Esophagus squamous epithelium (tissue), 5 donors: Measurements from ENCODE around the gene CACNA1F. TPM values are rescaled to one million over a fixed set of nuclear protein-coding genes. Genes with fewer than 3 reads are reported as not detected.
A peak's percentile ranks its signal among the peaks of the same experiment; 100 is the strongest.

Experiments used
- DNase-seq: peaks from one replicate; lab custom pipeline; 2025; lab: John Stamatoyannopoulos, UW
- H3K27ac ChIP-seq, 4 donors: fragments of 200-600 bp; sonication (generic); one replicate each; pipeline ENCODE4 v1.5.1; 2016 to 2019; ENCODE audit warnings: mild to moderate bottlenecking in 1 of 4
- H3K27me3 ChIP-seq, 4 donors: fragments of 200-600 bp; sonication (generic); 1 replicate in 3 of 4; 2 replicates in 1 of 4; pipeline versions ENCODE4 v1.5.1 to v1.6.0; 2017 to 2021; ENCODE audit warnings: antibody characterized with exemption in 1 of 4
- H3K36me3 ChIP-seq, 3 donors: fragments of 200-600 bp; sonication (generic); one replicate each; pipeline ENCODE4 v1.5.1; 2016 to 2019
- H3K4me1 ChIP-seq, 3 donors: fragments of 200-600 bp; sonication (generic); one replicate each; pipeline ENCODE4 v1.5.1; 2017 to 2019
- H3K4me3 ChIP-seq, 4 donors: fragments of 200-600 bp; sonication (generic); 1 replicate in 3 of 4; 2 replicates in 1 of 4; pipeline ENCODE4 v1.5.1; 2016 to 2019; ENCODE audit warnings: mild to moderate bottlenecking in 2 of 4, moderate library complexity in 1 of 4
- H3K9me3 ChIP-seq, 3 donors: fragments of 200-600 bp; sonication (generic); one replicate each; pipeline ENCODE4 v1.5.1; 2016 to 2019
- POLR2A ChIP-seq, 4 donors: fragments of 450-650 bp; IDR thresholded peaks; one replicate each; pipeline ENCODE4 v1.6.1; 2017; ENCODE audit warnings: antibody characterized with exemption in 4 of 4, mild to moderate bottlenecking in 4 of 4, moderate library complexity in 3 of 4
- WGBS, 2 donors: methylation state at CpG; one replicate each; pipeline ENCODE4 v1.1.5; 2018; 5-methylcytosine and 5-hydroxymethylcytosine counted together
- intact Hi-C: fragments of 100-400 bp; cut with DNase I; formaldehyde crosslinking; loops from one replicate; pipeline ENCODE4 v1.15.0; 2022
- total RNA-seq, 4 donors: library from RNA; depleted of rRNA; stranded (reverse); fragments of >200 nt; gene quantifications; one replicate each; pipeline ENCODE4 v1.1.0, GENCODE V29; 2016
- TF ChIP-seq, protein P1 (sequence below), 6 experiments: fragments of 450-650 bp in 4 of 6; fragments of 200-600 bp in 2 of 6; sonication (generic) in 2 of 6; IDR thresholded peaks; one replicate each; pipeline ENCODE4 v1.5.1; 2016 to 2019; ENCODE audit warnings: antibody characterized with exemption in 6 of 6, mild to moderate bottlenecking in 4 of 6, moderate library complexity in 4 of 6
- donor health status: DM: yes; HTN: yes; CAD: no.

Gene CACNA1F
- total RNA-seq, 4 donors from 2014 or later: 0.38 TPM; not detected in 3

DNA sequence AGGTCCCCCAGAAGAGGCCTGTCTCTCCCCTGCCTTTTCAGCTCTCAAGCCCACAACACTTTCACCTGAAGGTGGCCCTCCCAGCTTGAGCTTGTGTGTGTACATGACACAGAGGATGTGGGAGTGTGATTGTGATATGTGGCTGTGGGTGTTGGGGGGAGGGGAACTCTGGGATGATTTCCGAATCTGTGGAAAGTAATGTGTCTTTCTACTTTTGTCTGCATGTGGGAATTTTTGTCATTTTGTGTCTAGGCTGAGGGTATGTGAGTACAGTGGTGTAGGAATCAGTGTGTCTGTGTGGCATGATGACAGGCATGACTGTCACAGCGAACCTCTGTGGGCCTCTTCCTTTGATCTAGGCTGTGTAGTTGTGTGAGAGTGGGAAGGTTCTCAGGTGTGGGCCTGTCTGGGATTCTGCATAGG lies 39.6 kb downstream of the CACNA1F start:
- intact Hi-C loops: no loop called here

GRCh38 chrX:49192722-49193328 lies 40.3 kb downstream of the CACNA1F start:
- H3K9me3 ChIP-seq: no peaks in the 10 kb centered on the region
- H3K4me3 ChIP-seq: no peak overlapping the region
- H3K27ac ChIP-seq: no peak overlapping the region
- TF ChIP-seq, protein P1, sequence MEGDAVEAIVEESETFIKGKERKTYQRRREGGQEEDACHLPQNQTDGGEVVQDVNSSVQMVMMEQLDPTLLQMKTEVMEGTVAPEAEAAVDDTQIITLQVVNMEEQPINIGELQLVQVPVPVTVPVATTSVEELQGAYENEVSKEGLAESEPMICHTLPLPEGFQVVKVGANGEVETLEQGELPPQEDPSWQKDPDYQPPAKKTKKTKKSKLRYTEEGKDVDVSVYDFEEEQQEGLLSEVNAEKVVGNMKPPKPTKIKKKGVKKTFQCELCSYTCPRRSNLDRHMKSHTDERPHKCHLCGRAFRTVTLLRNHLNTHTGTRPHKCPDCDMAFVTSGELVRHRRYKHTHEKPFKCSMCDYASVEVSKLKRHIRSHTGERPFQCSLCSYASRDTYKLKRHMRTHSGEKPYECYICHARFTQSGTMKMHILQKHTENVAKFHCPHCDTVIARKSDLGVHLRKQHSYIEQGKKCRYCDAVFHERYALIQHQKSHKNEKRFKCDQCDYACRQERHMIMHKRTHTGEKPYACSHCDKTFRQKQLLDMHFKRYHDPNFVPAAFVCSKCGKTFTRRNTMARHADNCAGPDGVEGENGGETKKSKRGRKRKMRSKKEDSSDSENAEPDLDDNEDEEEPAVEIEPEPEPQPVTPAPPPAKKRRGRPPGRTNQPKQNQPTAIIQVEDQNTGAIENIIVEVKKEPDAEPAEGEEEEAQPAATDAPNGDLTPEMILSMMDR (IDR thresholded peaks at IDR 0.05): peak; percentile 25 to 51 (median 38)
- no peak for TF ChIP-seq POLR2A (IDR thresholded peaks at IDR 0.05)
- whole genome bisulfite sequencing, 2 donors: 62 to 65% methylated on average over 6 to 10 of the region's 10 CpGs
- peaks cover 0 to 37% (median 5%) of the 10 kb centered on the region in 3 donors for H3K4me1 ChIP-seq
- H3K36me3 ChIP-seq: no peaks in the 10 kb centered on the region
- intact Hi-C loops: no loop called here
- no peaks in the 10 kb centered on the region for H3K27me3 ChIP-seq
- no peak for DNase-seq

More for the DNA sequence above, 39.6 kb downstream of the CACNA1F start:
- DNase-seq: no peak
- no peak for TF ChIP-seq POLR2A (IDR thresholded peaks at IDR 0.05)
- TF ChIP-seq, protein P1 (IDR thresholded peaks at IDR 0.05): no peak
- WGBS, 2 donors: 71 to 74% methylated on average over 2 of the region's 2 CpGs
- Histone ChIP-seq H3K27ac (no peak overlapping the region), H3K4me1 (peaks cover 0 to 31% (median 3%) of the 10 kb centered on the region in 3 donors), H3K4me3 (no peak overlapping the region), H3K27me3 (no peaks in the 10 kb centered on the region), H3K9me3 (no peaks in the 10 kb centered on the region), H3K36me3 (no peaks in the 10 kb centered on the region)

GRCh38 chrX:49191574-49192011 lies 41.5 kb downstream of the CACNA1F start:
- intact Hi-C loops: no loop called here
- 5 to 27% methylated on average over 7 to 9 of the region's 34 CpGs for WGBS, 2 donors

GRCh38 chrX:49190821-49191573 lies 42.1 kb downstream of the CACNA1F start:
- Histone ChIP-seq H3K27ac (peak overlapping the region; percentile 88 to 94 (median 92)), H3K4me3 (peak overlapping the region; percentile 60 to 71 (median 62)), H3K9me3 (no peaks in the 10 kb centered on the region), H3K27me3 (no peaks in the 10 kb centered on the region), H3K4me1 (peaks cover 0 to 53% (median 5%) of the 10 kb centered on the region in 3 donors), H3K36me3 (no peaks in the 10 kb centered on the region)
- peak in 3 of 4 donors; percentile 16 to 78 (median 72) for TF ChIP-seq POLR2A (IDR thresholded peaks at IDR 0.05)
- TF ChIP-seq, protein P1 (IDR thresholded peaks at IDR 0.05): no peak
- 0 to 50% methylated on average over 28 to 29 of the region's 32 CpGs for WGBS, 2 donors
- intact Hi-C loops: no loop called here
- peak; percentile 75 for DNase-seq

More at GRCh38 chrX:49191574-49192011, 41.5 kb downstream of the CACNA1F start:
- H3K27ac ChIP-seq: peak overlapping the region; percentile 88 to 94 (median 90)
- peak overlapping the region; percentile 60 to 71 (median 62) for H3K4me3 ChIP-seq
- H3K9me3 ChIP-seq: no peaks in the 10 kb centered on the region
- no peak for DNase-seq
- H3K36me3 ChIP-seq: no peaks in the 10 kb centered on the region
- no peaks in the 10 kb centered on the region for H3K27me3 ChIP-seq
- TF ChIP-seq POLR2A (IDR thresholded peaks at IDR 0.05): no peak
- TF ChIP-seq, protein P1 (IDR thresholded peaks at IDR 0.05): no peak
- peaks cover 0 to 49% (median 5%) of the 10 kb centered on the region in 3 donors for H3K4me1 ChIP-seq

- H3K27me3 ChIP-seq: no peaks in the 10 kb centered on the region
- H3K4me1 ChIP-seq: peaks cover 0 to 62% (median 5%) of the 10 kb centered on the region in 3 donors
- DNase-seq: no peak
- 42 to 67% methylated on average over 6 of the region's 6 CpGs for WGBS, 2 donors
- TF ChIP-seq POLR2A (IDR thresholded peaks at IDR 0.05): no peak
- TF ChIP-seq, protein P1 (IDR thresholded peaks at IDR 0.05): no peak
- no peaks in the 10 kb centered on the region for H3K36me3 ChIP-seq
- H3K9me3 ChIP-seq: no peaks in the 10 kb centered on the region
- H3K27ac ChIP-seq: peak overlapping the region; percentile 69 to 91 (median 82)
- peak overlapping the region in 1 of 4 donors; percentile 60 for H3K4me3 ChIP-seq
- intact Hi-C loops: no loop called here
Observed at GRCh38 chrX:49189606-49190005, 43.5 kb downstream of the CACNA1F start.
